GM12878 (cell line): ENCODE data around the gene TMED1. TPM values are rescaled to one million over a fixed set of nuclear protein-coding genes. Genes with fewer than 3 reads are reported as not detected.
A peak's percentile ranks its signal among the peaks of the same experiment; 100 is the strongest.

Source experiments
- ATAC-seq: fragments of 200-7000 bp; cut with Tn5 transposase; 3 replicates; pipeline ENCODE4 v1.9.1; 2020; ENCODE audit warnings: mild to moderate bottlenecking, moderate library complexity
- BruUV-seq: library from RNA; stranded (reverse); fragments of 400-500 nt; replicated peaks from 2 replicates; lab custom pipeline; 2021; lab: Mats Ljungman, UMichigan
- CTCF ChIA-PET: fragments of 300-600 bp; sonication (Branson Sonifier 250); formaldehyde crosslinking; extraction: SDS; loops from one replicate; lab custom pipeline; 2021; ENCODE audit warnings: inconsistent platforms; lab: Yijun Ruan, JAX
- POLR2A ChIA-PET: fragments of 350-600 bp; formaldehyde crosslinking; extraction: SDS; loops from one replicate; lab custom pipeline; 2021; ENCODE audit warnings: inconsistent platforms; lab: Charles Lee
- RAD21 ChIA-PET: fragments of 300-600 bp; sonication (Branson Sonifier 250); formaldehyde crosslinking; loops from one replicate; lab custom pipeline; 2023; ENCODE audit warnings: antibody characterized with exemption; ENCODE audit not compliant: unreplicated experiment; lab: Charles Lee
- SMC1A ChIA-PET: fragments of 300-600 bp; sonication (Branson Sonifier 250); formaldehyde crosslinking; loops from one replicate; lab custom pipeline; 2023; ENCODE audit not compliant: unreplicated experiment, uncharacterized antibody; lab: Charles Lee
- DNase-seq: peaks from one replicate; pipeline ENCODE4 v3.0.0-alpha.2; 2011; ENCODE audit warnings: low read depth, low spot score
- FAIRE-seq: peaks from 3 replicates; lab custom pipeline; 2011; peaks lifted over from hg19 to GRCh38; lab: Jason Lieb, UNC
- H2AFZ ChIP-seq: 2 replicates; pipeline ENCODE4 v1.6.0; 2011; ENCODE audit warnings: low read depth, low read length, control low read depth; ENCODE audit not compliant: control insufficient read depth
- H3K27ac ChIP-seq: 2 replicates; pipeline ENCODE4 v1.5.1; 2011; ENCODE audit warnings: control low read depth; ENCODE audit not compliant: control insufficient read depth, insufficient read depth
- H3K27me3 ChIP-seq, 2 experiments: replicated peaks in 1 of 2; 2 replicates each; pipeline versions ENCODE4 v1.6.0 to v1.6.1; 2011; ENCODE audit warnings: low read length in 1 of 2; ENCODE audit not compliant: control insufficient read depth in 2 of 2, insufficient read depth in 2 of 2
- H3K36me3 ChIP-seq, 2 experiments: 2 replicates each; pipeline ENCODE4 v1.5.1; 2011; ENCODE audit warnings: low read length in 1 of 2; ENCODE audit not compliant: control insufficient read depth in 2 of 2, insufficient read depth in 2 of 2
- H3K4me1 ChIP-seq: 2 replicates; pipeline ENCODE4 v1.6.1; 2011; ENCODE audit warnings: mild to moderate bottlenecking, low read length, moderate library complexity, mixed read lengths; ENCODE audit not compliant: control insufficient read depth, insufficient read depth
- H3K4me2 ChIP-seq: 2 replicates; pipeline ENCODE4 v1.6.0; 2011; ENCODE audit warnings: control low read depth; ENCODE audit not compliant: control insufficient read depth, insufficient read depth
- H3K4me3 ChIP-seq: fragments of 200-600 bp; sonication (generic); 2 replicates; pipeline ENCODE4 v1.5.1; 2016
- H3K79me2 ChIP-seq: 2 replicates; pipeline ENCODE4 v1.6.0; 2011; ENCODE audit warnings: low read length; ENCODE audit not compliant: control insufficient read depth, insufficient read depth
- H3K9ac ChIP-seq: 2 replicates; pipeline ENCODE4 v1.8.0; 2011; ENCODE audit warnings: low read length, control low read depth, mixed read lengths; ENCODE audit not compliant: control insufficient read depth, insufficient read depth
- H3K9me3 ChIP-seq: replicated peaks from 3 replicates; pipeline ENCODE4 v1.5.1; 2011; ENCODE audit warnings: mild to moderate bottlenecking, low read length; ENCODE audit not compliant: control insufficient read depth, insufficient read depth
- H4K20me1 ChIP-seq: 2 replicates; pipeline ENCODE4 v1.6.0; 2011; ENCODE audit not compliant: control insufficient read depth, insufficient read depth
- MXI1 ChIP-seq: fragments of 150-350 bp; IDR thresholded peaks from 2 replicates; pipeline ENCODE4 v1.6.1; 2011; ENCODE audit warnings: low read depth, mild to moderate bottlenecking, inconsistent platforms, low read length, improper control_type of control experiment
- ZNF207 ChIP-seq: fragments of 450-650 bp; IDR thresholded peaks from 2 replicates; pipeline ENCODE4 v1.6.1; 2014; ENCODE audit warnings: antibody characterized with exemption, mild to moderate bottlenecking, borderline replicate concordance
- WGBS: methylation state at CpG from one replicate; pipeline ENCODE4 v1.1.6; 2016; ENCODE audit warnings: low lambda C conversion rate; ENCODE audit not compliant: insufficient replicate concordance, insufficient coverage; ENCODE audit errors: missing lambda C conversion rate; 5-methylcytosine and 5-hydroxymethylcytosine counted together
- in situ Hi-C: fragments of 300-500 bp; cut with MboI; formaldehyde crosslinking; loops from 9 replicates; pipeline ENCODE4 v1.14.3; 2018; ENCODE audit warnings: mixed read lengths
- intact Hi-C: fragments of 100-400 bp; cut with micrococcal nuclease; formaldehyde crosslinking; loops from one replicate; pipeline ENCODE4 v1.14.2; 2022; ENCODE audit not compliant: unreplicated experiment
- polyA plus RNA-seq, 11 experiments: library from polyadenylated mRNA; depleted of rRNA in 4 of 11; unstranded in 6 of 11; stranded (reverse) in 5 of 11; fragments of >200 nt; fragmentation: Nextera tagmentation in 4 of 11; fragmentation: Illumina TruSeq in 1 of 11; extraction: Ambion mirVana in 4 of 11; extraction: Trizol in 1 of 11; gene quantifications; 1 replicate in 1 of 11; 2 replicates in 10 of 11; pipeline versions ENCODE4 v1.2.1 to v1.2.3, GENCODE V29; 2011 to 2016; ENCODE audit warnings: inconsistent platforms in 2 of 11, missing spikeins in 2 of 11, low read depth in 1 of 11
- total RNA-seq, 4 experiments: library from RNA; depleted of rRNA in 3 of 4; stranded (reverse); fragments of >200 nt in 3 of 4; fragmentation: Illumina TruSeq in 1 of 4; extraction: Trizol in 1 of 4; gene quantifications; 2 replicates each; pipeline versions ENCODE4 v1.2.1 to v1.2.3, GENCODE V29; 2013 to 2021
- TF ChIP-seq, protein P1 (sequence below): fragments of 150-350 bp; IDR thresholded peaks from 2 replicates; pipeline ENCODE4 v1.6.1; 2016; ENCODE audit warnings: low read depth, low read length

Gene TMED1
- total and polyA plus RNA-seq, 10 of the 15 experiments (the other 5 are each of a cell fraction or from before 2014, with no cell fraction given), result 0.60 to 23.1 (median 12.3) TPM

DNA sequence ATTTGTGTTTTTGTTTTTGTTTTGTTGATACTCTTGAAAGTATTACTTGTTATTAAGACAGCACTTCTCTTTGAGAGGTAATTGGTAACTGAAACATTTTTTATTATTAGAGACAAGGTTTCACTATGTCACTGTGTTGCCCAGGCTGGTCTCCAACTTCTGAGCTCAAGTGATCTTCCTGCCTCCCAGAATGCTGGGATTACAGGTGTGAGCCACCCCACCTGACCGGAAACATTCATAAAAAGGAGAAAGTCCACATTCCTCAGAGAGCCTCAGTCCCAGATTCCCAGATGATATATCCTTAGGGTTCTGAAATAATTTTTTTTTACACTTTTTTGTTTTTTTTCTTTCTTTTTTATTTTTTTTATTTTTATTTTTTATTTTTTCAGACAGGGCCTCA is 38.0 kb upstream of the TMED1 start:
- POLR2A ChIA-PET, result interaction anchor here (0.6 to 1.4 kb wide), 5 partner anchors 15 to 219 kb away, joined by 4 to 10 read pairs (median 6); no protein-coding TSS in a partner anchor
- FAIRE-seq (no peak), DNase-seq (no peak), ATAC-seq (no peak)
- no peaks in the 10 kb centered on the region for H4K20me1 ChIP-seq
- no peak for TF ChIP-seq ZNF207
- TF ChIP-seq, protein P1, sequence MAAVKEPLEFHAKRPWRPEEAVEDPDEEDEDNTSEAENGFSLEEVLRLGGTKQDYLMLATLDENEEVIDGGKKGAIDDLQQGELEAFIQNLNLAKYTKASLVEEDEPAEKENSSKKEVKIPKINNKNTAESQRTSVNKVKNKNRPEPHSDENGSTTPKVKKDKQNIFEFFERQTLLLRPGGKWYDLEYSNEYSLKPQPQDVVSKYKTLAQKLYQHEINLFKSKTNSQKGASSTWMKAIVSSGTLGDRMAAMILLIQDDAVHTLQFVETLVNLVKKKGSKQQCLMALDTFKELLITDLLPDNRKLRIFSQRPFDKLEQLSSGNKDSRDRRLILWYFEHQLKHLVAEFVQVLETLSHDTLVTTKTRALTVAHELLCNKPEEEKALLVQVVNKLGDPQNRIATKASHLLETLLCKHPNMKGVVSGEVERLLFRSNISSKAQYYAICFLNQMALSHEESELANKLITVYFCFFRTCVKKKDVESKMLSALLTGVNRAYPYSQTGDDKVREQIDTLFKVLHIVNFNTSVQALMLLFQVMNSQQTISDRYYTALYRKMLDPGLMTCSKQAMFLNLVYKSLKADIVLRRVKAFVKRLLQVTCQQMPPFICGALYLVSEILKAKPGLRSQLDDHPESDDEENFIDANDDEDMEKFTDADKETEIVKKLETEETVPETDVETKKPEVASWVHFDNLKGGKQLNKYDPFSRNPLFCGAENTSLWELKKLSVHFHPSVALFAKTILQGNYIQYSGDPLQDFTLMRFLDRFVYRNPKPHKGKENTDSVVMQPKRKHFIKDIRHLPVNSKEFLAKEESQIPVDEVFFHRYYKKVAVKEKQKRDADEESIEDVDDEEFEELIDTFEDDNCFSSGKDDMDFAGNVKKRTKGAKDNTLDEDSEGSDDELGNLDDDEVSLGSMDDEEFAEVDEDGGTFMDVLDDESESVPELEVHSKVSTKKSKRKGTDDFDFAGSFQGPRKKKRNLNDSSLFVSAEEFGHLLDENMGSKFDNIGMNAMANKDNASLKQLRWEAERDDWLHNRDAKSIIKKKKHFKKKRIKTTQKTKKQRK, result no peak
- no peak for TF ChIP-seq MXI1
- peaks cover 66% of the 10 kb centered on the region for H3K79me2 ChIP-seq
- WGBS, result 43% methylated on average over 1 of the region's 1 CpG
- intact Hi-C loops, result loop anchor here (10.0 kb wide), 1 partner anchor 691 kb away; no protein-coding TSS in a partner anchor
- SMC1A ChIA-PET, result interaction anchor here (0.7 to 4.5 kb wide), 7 partner anchors 10 to 156 kb away, joined by 3 to 28 read pairs (median 9); partner anchors contain the start of genes DNM2 and TMED1
- RAD21 ChIA-PET, result interaction anchor here (1.0 to 4.4 kb wide), 4 partner anchors 14 to 217 kb away, joined by 3 to 42 read pairs (median 9); partner anchors contain the start of gene LDLR
- H3K4me3 ChIP-seq, result peak overlapping the region; percentile 38
- CTCF ChIA-PET, result interaction anchor here (0.8 to 3.9 kb wide), 9 partner anchors 10 to 223 kb away, joined by 3 to 24 read pairs (median 4); partner anchors contain the start of gene TMED1
- TSS peak; percentile 28 for BruUV-seq
- H3K36me3 ChIP-seq, result no peaks in the 10 kb centered on the region
- H3K4me2 ChIP-seq, result peak overlapping the region; percentile 56
- H3K4me1 ChIP-seq, result peaks cover 51% of the 10 kb centered on the region
- in situ Hi-C loops, result no loop called here
- peak overlapping the region; percentile 90 for H3K27ac ChIP-seq
- H2AFZ ChIP-seq, result no peak overlapping the region
- H3K27me3 ChIP-seq, result no peaks in the 10 kb centered on the region
- H3K9me3 ChIP-seq, result no peaks in the 10 kb centered on the region
- H3K9ac ChIP-seq, result peak overlapping the region; percentile 78; the same call in 1 of the 2 replicates
